ENCODE measurements around the gene IGSF5. TPM values are rescaled to one million over a fixed set of nuclear protein-coding genes. Genes with fewer than 3 reads are reported as not detected.
A peak's percentile ranks its signal among the peaks of the same experiment; 100 is the strongest.
"Not testable (repeated sequence)": the region's sequence is repeated elsewhere in the genome, so short reads cannot be mapped to it uniquely, and the experiment has no call there.

IGSF5 gene
- polyA plus RNA-seq: 0.67 TPM
- long read RNA-seq, donor 1: 0 reads
- long read RNA-seq, donor 2, partial matches to known transcripts: 12 of 12 reads
- long read RNA-seq, donor 2, other reads (novel, unspliced or antisense): 0 of 12 reads
- long read RNA-seq, donor 3: 0 reads
- long read RNA-seq, donor 4: 0 reads
- long read RNA-seq, donor 5: 0 reads
- long read RNA-seq, donor 6: 0 reads
- long read RNA-seq, donor 7: 0 reads
- long read RNA-seq, donor 8: 0 reads
- long read RNA-seq, donor 9: 0 reads
- long read RNA-seq, donor 10: 0 reads
- long read RNA-seq, donor 11: 0 reads

DNA sequence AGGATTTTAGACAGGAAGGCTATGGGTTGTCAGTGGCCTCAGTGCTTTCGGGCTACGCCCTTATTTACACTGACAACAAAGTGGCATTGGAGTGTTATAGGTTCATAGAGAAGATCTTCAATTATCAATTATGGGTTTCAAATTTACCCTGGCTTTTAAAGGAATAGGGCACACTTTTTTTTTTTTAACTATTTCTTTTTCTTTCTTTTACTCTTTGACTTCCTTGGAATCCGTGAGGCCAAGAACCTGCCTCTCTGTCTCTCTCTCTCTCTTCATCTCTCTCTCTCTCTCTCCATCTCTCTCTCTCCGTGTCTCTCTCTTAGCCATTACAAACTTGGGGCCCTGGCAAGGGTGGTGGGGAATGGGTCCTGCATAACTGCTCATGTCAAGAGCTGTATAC is at the start of gene IGSF5:
TSS of gene IGSF5 (plus strand) at position 301 of the 400 bp plus-strand sequence. CDS start 327 bp downstream, outside the sequence.
- not testable (repeated sequence) for H3K9me3 ChIP-seq (ENCODE audit: control insufficient read depth, low read depth, low read length)
- WGBS (ENCODE audit: insufficient coverage, low lambda C conversion rate): 86% methylated on average over 2 of the region's 4 CpGs

GRCh38 chr21:39696196-39696595 is 48.8 kb upstream of the IGSF5 start:
- Histone ChIP-seq H3K4me1 (ENCODE audit: control insufficient read depth, insufficient read depth, low read length) (peaks cover 7% of the 10 kb centered on the region), H3K9me3 (ENCODE audit: control insufficient read depth, low read depth, low read length) (no peaks in the 10 kb centered on the region), H3K36me3 (ENCODE audit: control insufficient read depth, insufficient read depth, low read length) (no peaks in the 10 kb centered on the region), H3K4me3 (ENCODE audit: low read length) (no peak overlapping the region), H3K27ac (ENCODE audit: low read length) (no peak overlapping the region), H3K27me3 (ENCODE audit: control insufficient read depth, insufficient read depth, low read length) (no peaks in the 10 kb centered on the region)
- no peak for DNase-seq
- 100% methylated on average over 1 of the region's 7 CpGs for WGBS (ENCODE audit: insufficient coverage, low lambda C conversion rate)

More for the DNA sequence above, at the start of gene IGSF5:
- not testable (repeated sequence) for H3K4me3 ChIP-seq (ENCODE audit: low read length); H3K27me3 ChIP-seq (ENCODE audit: control insufficient read depth, insufficient read depth, low read length); H3K36me3 ChIP-seq (ENCODE audit: control insufficient read depth, insufficient read depth, low read length); H3K4me1 ChIP-seq (ENCODE audit: control insufficient read depth, insufficient read depth, low read length); DNase-seq; H3K27ac ChIP-seq (ENCODE audit: low read length)

- H3K9me3 ChIP-seq (ENCODE audit: control insufficient read depth, low read depth, low read length): no peaks in the 10 kb centered on the region
- H3K36me3 ChIP-seq (ENCODE audit: control insufficient read depth, insufficient read depth, low read length): no peaks in the 10 kb centered on the region
- no CpG with 5 or more reads among the region's 4 CpGs for WGBS (ENCODE audit: insufficient coverage, low lambda C conversion rate)
- DNase-seq: peak; percentile 25 to 77
- H3K4me1 ChIP-seq (ENCODE audit: control insufficient read depth, insufficient read depth, low read length): peaks cover 9% of the 10 kb centered on the region
- H3K27ac ChIP-seq (ENCODE audit: low read length): no peak overlapping the region
- no peak overlapping the region for H3K4me3 ChIP-seq (ENCODE audit: low read length)
- no peaks in the 10 kb centered on the region for H3K27me3 ChIP-seq (ENCODE audit: control insufficient read depth, insufficient read depth, low read length)
Observed at GRCh38 chr21:39696618-39697017, 48.4 kb upstream of the IGSF5 start.

- 86% methylated on average over 2 of the region's 2 CpGs for WGBS (ENCODE audit: insufficient coverage, low lambda C conversion rate)
- Histone ChIP-seq H3K27ac (ENCODE audit: low read length) (no peak overlapping the region), H3K27me3 (ENCODE audit: control insufficient read depth, insufficient read depth, low read length) (no peaks in the 10 kb centered on the region), H3K4me3 (ENCODE audit: low read length) (no peak overlapping the region), H3K9me3 (ENCODE audit: control insufficient read depth, low read depth, low read length) (peaks cover 6% of the 10 kb centered on the region), H3K4me1 (ENCODE audit: control insufficient read depth, insufficient read depth, low read length) (peaks cover 9% of the 10 kb centered on the region), H3K36me3 (ENCODE audit: control insufficient read depth, insufficient read depth, low read length) (no peaks in the 10 kb centered on the region)
- DNase-seq: no peak
Observed at GRCh38 chr21:39700318-39700717, 44.7 kb upstream of the IGSF5 start.

DNA sequence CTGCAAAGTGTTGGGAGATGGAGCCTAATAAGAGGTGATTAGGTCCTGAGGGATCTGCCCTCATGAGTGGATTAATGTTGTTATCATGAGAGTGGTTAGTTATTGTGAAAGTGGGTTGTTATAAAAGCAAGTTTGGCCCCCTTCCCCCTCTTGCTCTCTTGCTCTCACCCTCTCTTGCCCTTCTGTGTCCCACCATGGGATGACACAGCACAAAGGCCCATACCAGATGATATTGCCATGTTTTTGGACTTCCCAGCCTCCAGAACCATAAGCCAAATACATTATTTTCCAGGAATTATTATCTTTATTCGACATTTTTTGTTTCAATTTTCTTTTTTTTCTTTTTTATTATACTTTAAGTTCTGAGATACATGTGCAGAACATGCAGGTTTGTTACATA is 41.4 kb upstream of the IGSF5 start:
- no peaks in the 10 kb centered on the region for H3K36me3 ChIP-seq (ENCODE audit: control insufficient read depth, insufficient read depth, low read length)
- 93% methylated on average over 1 of the region's 1 CpG for WGBS (ENCODE audit: insufficient coverage, low lambda C conversion rate)
- peaks cover 9% of the 10 kb centered on the region for H3K9me3 ChIP-seq (ENCODE audit: control insufficient read depth, low read depth, low read length)
- H3K27me3 ChIP-seq (ENCODE audit: control insufficient read depth, insufficient read depth, low read length): no peaks in the 10 kb centered on the region
- no peak overlapping the region for H3K4me3 ChIP-seq (ENCODE audit: low read length)
- H3K4me1 ChIP-seq (ENCODE audit: control insufficient read depth, insufficient read depth, low read length): peaks cover 4% of the 10 kb centered on the region
- H3K27ac ChIP-seq (ENCODE audit: low read length): no peak overlapping the region
- no peak for DNase-seq

- WGBS (ENCODE audit: insufficient coverage, low lambda C conversion rate): no CpG with 5 or more reads among the region's 2 CpGs
- Histone ChIP-seq H3K27ac (ENCODE audit: low read length) (no peak overlapping the region), H3K9me3 (ENCODE audit: control insufficient read depth, low read depth, low read length) (peaks cover 9% of the 10 kb centered on the region), H3K36me3 (ENCODE audit: control insufficient read depth, insufficient read depth, low read length) (no peaks in the 10 kb centered on the region), H3K27me3 (ENCODE audit: control insufficient read depth, insufficient read depth, low read length) (no peaks in the 10 kb centered on the region), H3K4me1 (ENCODE audit: control insufficient read depth, insufficient read depth, low read length) (peaks cover 4% of the 10 kb centered on the region), H3K4me3 (ENCODE audit: low read length) (no peak overlapping the region)
- no peak for DNase-seq
Observed at GRCh38 chr21:39705849-39706248, 39.1 kb upstream of the IGSF5 start.

DNA sequence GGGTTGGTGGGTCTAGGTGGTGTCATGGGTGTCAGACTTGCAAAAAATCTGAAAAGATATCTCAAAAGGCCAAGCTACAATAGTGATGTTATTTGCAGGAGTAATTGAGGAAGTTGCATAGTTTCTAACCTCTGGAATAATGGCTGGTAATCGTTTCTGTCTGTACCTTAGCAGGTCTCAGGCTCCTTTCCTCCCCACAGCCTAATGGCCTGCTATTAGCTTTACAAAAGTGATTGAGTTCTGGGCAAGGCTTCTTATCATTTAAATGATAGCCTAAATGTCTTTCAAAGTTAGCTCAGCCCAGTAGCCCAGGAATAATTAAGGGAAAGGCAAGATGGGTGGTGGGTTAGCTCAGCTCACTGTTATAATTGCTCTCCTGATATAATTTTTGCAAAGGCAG is 37.7 kb upstream of the IGSF5 start:
- H3K9me3 ChIP-seq (ENCODE audit: control insufficient read depth, low read depth, low read length): peaks cover 9% of the 10 kb centered on the region
- H3K4me1 ChIP-seq (ENCODE audit: control insufficient read depth, insufficient read depth, low read length): no peaks in the 10 kb centered on the region
- H3K27me3 ChIP-seq (ENCODE audit: control insufficient read depth, insufficient read depth, low read length): no peaks in the 10 kb centered on the region
- DNase-seq: peak in 1 of 2 donors; percentile 21
- H3K27ac ChIP-seq (ENCODE audit: low read length): peak overlapping the region; percentile 54
- no peaks in the 10 kb centered on the region for H3K36me3 ChIP-seq (ENCODE audit: control insufficient read depth, insufficient read depth, low read length)
- no peak overlapping the region for H3K4me3 ChIP-seq (ENCODE audit: low read length)
- no CpG with 5 or more reads among the region's 1 CpG for WGBS (ENCODE audit: insufficient coverage, low lambda C conversion rate)

DNA sequence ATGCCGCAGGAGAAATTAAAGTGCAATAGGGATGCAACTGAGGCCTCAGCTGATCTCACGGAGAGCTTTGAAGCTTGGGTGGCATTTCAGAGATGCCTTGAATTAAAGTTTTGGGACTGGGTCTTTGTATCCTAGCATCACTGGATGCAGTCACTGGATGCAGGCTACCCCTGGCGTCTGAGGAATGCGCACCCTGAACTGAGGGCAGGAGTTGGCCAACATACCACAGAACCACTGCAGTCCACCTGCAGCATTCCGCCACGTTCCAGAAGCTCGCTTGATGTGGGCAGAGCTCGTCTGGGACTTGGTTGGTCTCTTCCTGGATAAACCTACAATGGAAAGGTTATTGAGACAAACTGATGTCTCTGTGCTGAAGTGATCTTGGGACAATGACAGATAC is 34.1 kb upstream of the IGSF5 start:
- no CpG with 5 or more reads among the region's 8 CpGs for WGBS (ENCODE audit: insufficient coverage, low lambda C conversion rate)
- Histone ChIP-seq H3K4me1 (ENCODE audit: control insufficient read depth, insufficient read depth, low read length) (no peaks in the 10 kb centered on the region), H3K4me3 (ENCODE audit: low read length) (no peak overlapping the region), H3K27ac (ENCODE audit: low read length) (no peak overlapping the region), H3K27me3 (ENCODE audit: control insufficient read depth, insufficient read depth, low read length) (no peaks in the 10 kb centered on the region), H3K36me3 (ENCODE audit: control insufficient read depth, insufficient read depth, low read length) (no peaks in the 10 kb centered on the region), H3K9me3 (ENCODE audit: control insufficient read depth, low read depth, low read length) (no peaks in the 10 kb centered on the region)
- DNase-seq: no peak

GRCh38 chr21:39712273-39712672 is 32.7 kb upstream of the IGSF5 start:
- Histone ChIP-seq H3K9me3 (ENCODE audit: control insufficient read depth, low read depth, low read length) (no peaks in the 10 kb centered on the region), H3K27ac (ENCODE audit: low read length) (no peak overlapping the region), H3K36me3 (ENCODE audit: control insufficient read depth, insufficient read depth, low read length) (no peaks in the 10 kb centered on the region), H3K4me1 (ENCODE audit: control insufficient read depth, insufficient read depth, low read length) (no peaks in the 10 kb centered on the region), H3K4me3 (ENCODE audit: low read length) (no peak overlapping the region), H3K27me3 (ENCODE audit: control insufficient read depth, insufficient read depth, low read length) (no peaks in the 10 kb centered on the region)
- DNase-seq: no peak
- WGBS (ENCODE audit: insufficient coverage, low lambda C conversion rate): no CpG with 5 or more reads among the region's 7 CpGs

DNA sequence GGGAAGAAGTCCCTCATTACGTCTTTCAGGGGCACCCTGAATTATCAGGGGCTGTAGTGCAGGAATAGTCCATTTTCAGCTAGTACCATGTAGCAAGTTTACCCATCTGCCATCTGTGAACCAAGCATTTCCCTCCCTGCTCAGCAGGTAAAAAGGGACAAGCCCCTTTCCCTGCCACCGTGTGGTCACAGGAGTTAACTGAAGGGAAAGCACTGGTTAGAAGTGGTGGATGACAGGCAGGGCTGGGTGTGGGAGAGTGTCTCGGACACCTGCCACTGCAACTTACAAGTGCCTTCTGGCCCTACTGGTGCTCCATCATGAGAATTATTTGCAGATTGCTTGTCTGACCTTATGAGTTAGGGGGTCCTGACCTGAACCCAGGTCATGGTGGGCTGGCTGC is 32.0 kb upstream of the IGSF5 start:
- H3K27ac ChIP-seq (ENCODE audit: low read length): no peak overlapping the region
- H3K27me3 ChIP-seq (ENCODE audit: control insufficient read depth, insufficient read depth, low read length): no peaks in the 10 kb centered on the region
- no peak overlapping the region for H3K4me3 ChIP-seq (ENCODE audit: low read length)
- H3K4me1 ChIP-seq (ENCODE audit: control insufficient read depth, insufficient read depth, low read length): no peaks in the 10 kb centered on the region
- peak in 1 of 2 donors; percentile 52 for DNase-seq
- no CpG with 5 or more reads among the region's 3 CpGs for WGBS (ENCODE audit: insufficient coverage, low lambda C conversion rate)
- no peaks in the 10 kb centered on the region for H3K9me3 ChIP-seq (ENCODE audit: control insufficient read depth, low read depth, low read length)
- H3K36me3 ChIP-seq (ENCODE audit: control insufficient read depth, insufficient read depth, low read length): no peaks in the 10 kb centered on the region

DNA sequence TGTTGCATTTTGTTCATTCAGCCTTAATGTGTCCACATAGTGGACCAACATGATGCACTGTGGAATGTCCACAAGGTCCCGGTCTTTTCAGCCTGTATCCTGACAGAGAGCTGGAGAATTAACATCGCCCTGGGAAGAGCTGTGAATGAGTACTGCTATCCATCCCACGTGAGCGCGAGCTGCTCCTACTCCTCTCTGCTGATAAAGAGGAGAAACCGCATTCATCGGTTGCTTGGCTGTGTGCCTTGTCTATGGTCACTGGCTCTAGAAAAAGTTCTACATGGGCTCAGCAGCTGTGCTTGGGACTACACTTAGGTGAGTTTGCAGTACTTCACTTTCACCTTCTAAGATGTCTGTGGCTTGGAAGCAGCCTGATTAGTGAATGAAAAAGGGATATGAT is 31.1 kb upstream of the IGSF5 start:
- H3K27ac ChIP-seq (ENCODE audit: low read length): no peak overlapping the region
- no peak for DNase-seq
- H3K4me3 ChIP-seq (ENCODE audit: low read length): no peak overlapping the region
- WGBS (ENCODE audit: insufficient coverage, low lambda C conversion rate): no CpG with 5 or more reads among the region's 7 CpGs
- H3K4me1 ChIP-seq (ENCODE audit: control insufficient read depth, insufficient read depth, low read length): no peaks in the 10 kb centered on the region
- H3K36me3 ChIP-seq (ENCODE audit: control insufficient read depth, insufficient read depth, low read length): no peaks in the 10 kb centered on the region
- no peaks in the 10 kb centered on the region for H3K27me3 ChIP-seq (ENCODE audit: control insufficient read depth, insufficient read depth, low read length)
- H3K9me3 ChIP-seq (ENCODE audit: control insufficient read depth, low read depth, low read length): no peaks in the 10 kb centered on the region

Measured in large intestine (tissue), 12 donors.